ENCODE results near the gene CLEC4M. TPM values are rescaled to one million over a fixed set of nuclear protein-coding genes. Genes with fewer than 3 reads are reported as not detected.
"Not testable (repeated sequence)": the region's sequence is repeated elsewhere in the genome, so short reads cannot be mapped to it uniquely, and the experiment has no call there.

The CLEC4M gene
- polyA plus RNA-seq, 1 donor = 0.09 TPM

GRCh38 chr19:7788178-7788932 lies 25.3 kb downstream of the CLEC4M start:
- peaks cover 47% of the 10 kb centered on the region for H3K27me3 ChIP-seq (ENCODE audit: control insufficient read depth, insufficient read depth, low read length)
- H3K4me3 ChIP-seq (ENCODE audit: low read length) = no peak overlapping the region
- H3K27ac ChIP-seq (ENCODE audit: low read length) = no peak overlapping the region
- H3K36me3 ChIP-seq (ENCODE audit: control insufficient read depth, insufficient read depth, low read length) = no peaks in the 10 kb centered on the region
- no peaks in the 10 kb centered on the region for H3K9me3 ChIP-seq (ENCODE audit: control insufficient read depth, low read depth, low read length)
- no peaks in the 10 kb centered on the region for H3K4me1 ChIP-seq (ENCODE audit: control insufficient read depth, insufficient read depth, low read length)
- no peak for DNase-seq
- WGBS (ENCODE audit: insufficient coverage, low lambda C conversion rate) = no CpG with 5 or more reads among the region's 67 CpGs

DNA sequence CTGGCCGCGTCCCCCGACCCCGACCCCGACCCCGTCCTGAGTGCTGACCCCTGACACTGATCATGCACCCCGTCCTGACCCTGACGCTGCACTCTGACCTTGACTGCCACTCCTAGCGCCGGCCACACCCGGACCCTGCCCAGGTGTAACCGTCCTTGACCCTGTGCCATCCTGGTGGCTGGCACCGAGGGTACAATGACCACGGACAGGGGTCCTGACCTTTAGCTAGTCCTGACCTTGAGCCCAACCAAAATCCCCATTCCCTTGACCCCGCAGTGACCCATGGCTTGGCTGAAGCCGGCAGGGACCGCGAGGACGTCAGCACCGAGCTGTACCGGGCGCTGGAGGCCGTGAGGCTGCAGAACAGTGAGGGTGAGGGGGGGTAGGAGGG lies 25.9 kb downstream of the CLEC4M start:
- Histone ChIP-seq H3K27ac (ENCODE audit: low read length) (no peak overlapping the region), H3K4me3 (ENCODE audit: low read length) (no peak overlapping the region), H3K27me3 (ENCODE audit: control insufficient read depth, insufficient read depth, low read length) (peaks cover 45% of the 10 kb centered on the region), H3K36me3 (ENCODE audit: control insufficient read depth, insufficient read depth, low read length) (no peaks in the 10 kb centered on the region), H3K9me3 (ENCODE audit: control insufficient read depth, low read depth, low read length) (no peaks in the 10 kb centered on the region), H3K4me1 (ENCODE audit: control insufficient read depth, insufficient read depth, low read length) (no peaks in the 10 kb centered on the region)
- DNase-seq = no peak
- WGBS (ENCODE audit: insufficient coverage, low lambda C conversion rate) = no CpG with 5 or more reads among the region's 23 CpGs

- H3K9me3 ChIP-seq (ENCODE audit: control insufficient read depth, low read depth, low read length) = no peaks in the 10 kb centered on the region
- WGBS (ENCODE audit: insufficient coverage, low lambda C conversion rate) = no CpG with 5 or more reads among the region's 31 CpGs
- no peaks in the 10 kb centered on the region for H3K36me3 ChIP-seq (ENCODE audit: control insufficient read depth, insufficient read depth, low read length)
- H3K4me1 ChIP-seq (ENCODE audit: control insufficient read depth, insufficient read depth, low read length) = no peaks in the 10 kb centered on the region
- no peak overlapping the region for H3K4me3 ChIP-seq (ENCODE audit: low read length)
- H3K27ac ChIP-seq (ENCODE audit: low read length) = no peak overlapping the region
- peaks cover 45% of the 10 kb centered on the region for H3K27me3 ChIP-seq (ENCODE audit: control insufficient read depth, insufficient read depth, low read length)
- DNase-seq = no peak
Measured at GRCh38 chr19:7789447-7789846, 26.4 kb downstream of the CLEC4M start.

- no peak for DNase-seq
- peaks cover 43% of the 10 kb centered on the region for H3K27me3 ChIP-seq (ENCODE audit: control insufficient read depth, insufficient read depth, low read length)
- no CpG with 5 or more reads among the region's 14 CpGs for WGBS (ENCODE audit: insufficient coverage, low lambda C conversion rate)
Measured at GRCh38 chr19:7790416-7790815, 27.4 kb downstream of the CLEC4M start.

DNA sequence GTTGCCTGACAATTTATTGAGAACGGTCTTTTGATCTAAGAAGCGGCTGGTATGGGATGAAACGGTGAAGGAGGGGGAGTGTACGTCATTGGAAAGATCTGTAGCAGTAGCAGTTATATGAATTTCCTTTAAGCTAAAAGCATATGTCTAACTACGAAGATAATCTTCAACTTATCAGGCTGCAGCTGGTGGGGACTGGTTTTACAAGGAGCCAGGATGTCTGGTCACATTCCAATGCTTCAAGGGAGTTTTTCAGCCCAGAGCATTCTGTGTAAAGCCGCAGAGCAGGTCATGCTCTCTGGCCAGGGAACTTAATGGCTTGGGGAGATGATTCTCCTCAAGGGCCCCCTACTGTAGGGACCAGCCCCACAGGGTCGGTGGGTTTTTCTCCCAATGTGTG lies 29.2 kb downstream of the CLEC4M start:
- Histone ChIP-seq H3K27me3 (ENCODE audit: control insufficient read depth, insufficient read depth, low read length) (peaks cover 35% of the 10 kb centered on the region), H3K36me3 (ENCODE audit: control insufficient read depth, insufficient read depth, low read length) (no peaks in the 10 kb centered on the region), H3K27ac (ENCODE audit: low read length) (no peak overlapping the region), H3K9me3 (ENCODE audit: control insufficient read depth, low read depth, low read length) (no peaks in the 10 kb centered on the region), H3K4me3 (ENCODE audit: low read length) (no peak overlapping the region), H3K4me1 (ENCODE audit: control insufficient read depth, insufficient read depth, low read length) (no peaks in the 10 kb centered on the region)
- DNase-seq = no peak
- WGBS (ENCODE audit: insufficient coverage, low lambda C conversion rate) = 60% methylated on average over 1 of the region's 7 CpGs

More at GRCh38 chr19:7790416-7790815, 27.4 kb downstream of the CLEC4M start:
- Histone ChIP-seq H3K27ac (ENCODE audit: low read length) (no peak overlapping the region), H3K9me3 (ENCODE audit: control insufficient read depth, low read depth, low read length) (no peaks in the 10 kb centered on the region), H3K4me3 (ENCODE audit: low read length) (no peak overlapping the region), H3K36me3 (ENCODE audit: control insufficient read depth, insufficient read depth, low read length) (no peaks in the 10 kb centered on the region), H3K4me1 (ENCODE audit: control insufficient read depth, insufficient read depth, low read length) (no peaks in the 10 kb centered on the region)

GRCh38 chr19:7792701-7793100 lies 29.7 kb downstream of the CLEC4M start:
- not testable (repeated sequence) for DNase-seq; H3K36me3 ChIP-seq (ENCODE audit: control insufficient read depth, insufficient read depth, low read length); H3K9me3 ChIP-seq (ENCODE audit: control insufficient read depth, low read depth, low read length); H3K4me1 ChIP-seq (ENCODE audit: control insufficient read depth, insufficient read depth, low read length); H3K4me3 ChIP-seq (ENCODE audit: low read length); H3K27ac ChIP-seq (ENCODE audit: low read length)
- H3K27me3 ChIP-seq (ENCODE audit: control insufficient read depth, insufficient read depth, low read length) = peaks cover 33% of the 10 kb centered on the region
- WGBS (ENCODE audit: insufficient coverage, low lambda C conversion rate) = no CpG with 5 or more reads among the region's 7 CpGs

GRCh38 chr19:7793493-7793892 lies 30.4 kb downstream of the CLEC4M start:
- WGBS (ENCODE audit: insufficient coverage, low lambda C conversion rate) = no CpG with 5 or more reads among the region's 3 CpGs
- H3K9me3 ChIP-seq (ENCODE audit: control insufficient read depth, low read depth, low read length) = no peaks in the 10 kb centered on the region
- H3K27ac ChIP-seq (ENCODE audit: low read length) = no peak overlapping the region
- no peak for DNase-seq
- H3K36me3 ChIP-seq (ENCODE audit: control insufficient read depth, insufficient read depth, low read length) = no peaks in the 10 kb centered on the region
- H3K4me1 ChIP-seq (ENCODE audit: control insufficient read depth, insufficient read depth, low read length) = no peaks in the 10 kb centered on the region
- no peak overlapping the region for H3K4me3 ChIP-seq (ENCODE audit: low read length)
- peaks cover 28% of the 10 kb centered on the region for H3K27me3 ChIP-seq (ENCODE audit: control insufficient read depth, insufficient read depth, low read length)

- peaks cover 3% of the 10 kb centered on the region for H3K9me3 ChIP-seq (ENCODE audit: control insufficient read depth, low read depth, low read length)
- no peaks in the 10 kb centered on the region for H3K4me1 ChIP-seq (ENCODE audit: control insufficient read depth, insufficient read depth, low read length)
- no peak overlapping the region for H3K27ac ChIP-seq (ENCODE audit: low read length)
- no peak overlapping the region for H3K4me3 ChIP-seq (ENCODE audit: low read length)
- peaks cover 26% of the 10 kb centered on the region for H3K27me3 ChIP-seq (ENCODE audit: control insufficient read depth, insufficient read depth, low read length)
- DNase-seq = no peak
- no peaks in the 10 kb centered on the region for H3K36me3 ChIP-seq (ENCODE audit: control insufficient read depth, insufficient read depth, low read length)
- no CpG with 5 or more reads among the region's 8 CpGs for WGBS (ENCODE audit: insufficient coverage, low lambda C conversion rate)
Measured at GRCh38 chr19:7795555-7796161, 32.6 kb downstream of the CLEC4M start.

- peaks cover 29% of the 10 kb centered on the region for H3K27me3 ChIP-seq (ENCODE audit: control insufficient read depth, insufficient read depth, low read length)
- peaks cover 13% of the 10 kb centered on the region for H3K9me3 ChIP-seq (ENCODE audit: control insufficient read depth, low read depth, low read length)
- H3K36me3 ChIP-seq (ENCODE audit: control insufficient read depth, insufficient read depth, low read length) = no peaks in the 10 kb centered on the region
- H3K27ac ChIP-seq (ENCODE audit: low read length) = no peak overlapping the region
- H3K4me3 ChIP-seq (ENCODE audit: low read length) = no peak overlapping the region
- DNase-seq = peak; percentile 31 to 49
- no peaks in the 10 kb centered on the region for H3K4me1 ChIP-seq (ENCODE audit: control insufficient read depth, insufficient read depth, low read length)
- WGBS (ENCODE audit: insufficient coverage, low lambda C conversion rate) = 19% methylated on average over 3 of the region's 34 CpGs
Measured at GRCh38 chr19:7799640-7800355, 36.8 kb downstream of the CLEC4M start.

- no peaks in the 10 kb centered on the region for H3K4me1 ChIP-seq (ENCODE audit: control insufficient read depth, insufficient read depth, low read length)
- H3K4me3 ChIP-seq (ENCODE audit: low read length) = no peak overlapping the region
- 53% methylated on average over 3 of the region's 17 CpGs for WGBS (ENCODE audit: insufficient coverage, low lambda C conversion rate)
- peaks cover 29% of the 10 kb centered on the region for H3K27me3 ChIP-seq (ENCODE audit: control insufficient read depth, insufficient read depth, low read length)
- no peaks in the 10 kb centered on the region for H3K36me3 ChIP-seq (ENCODE audit: control insufficient read depth, insufficient read depth, low read length)
- peaks cover 13% of the 10 kb centered on the region for H3K9me3 ChIP-seq (ENCODE audit: control insufficient read depth, low read depth, low read length)
- DNase-seq = no peak
- H3K27ac ChIP-seq (ENCODE audit: low read length) = no peak overlapping the region
Measured at GRCh38 chr19:7801020-7801570, 38.1 kb downstream of the CLEC4M start.

Measured in large intestine (tissue), 3 donors.